BLaER1 treated with 17β-estradiol and CSF1 and Interleukin-3, amounts not matched to agents 10 nM and 100 nM (cell line): ENCODE data around the gene SHROOM3.

Experiments used
- H3K27ac ChIP-seq, 11 experiments: shearing (Covaris generic); formaldehyde crosslinking; 2 replicates each; pipeline ENCODE4 v1.8.1; 2022
- H3K27me3 ChIP-seq, 11 experiments: shearing (Covaris generic); formaldehyde crosslinking; 2 replicates each; pipeline ENCODE4 v1.8.1; 2022
- H3K36me3 ChIP-seq, 11 experiments: shearing (Covaris generic); formaldehyde crosslinking; 2 replicates each; pipeline ENCODE4 v1.8.1; 2022
- H3K4me1 ChIP-seq, 10 experiments: shearing (Covaris generic); formaldehyde crosslinking; 2 replicates each; pipeline ENCODE4 v1.8.1; 2022
- H3K4me2 ChIP-seq, 11 experiments: shearing (Covaris generic); formaldehyde crosslinking; 2 replicates each; pipeline ENCODE4 v1.8.1; 2022
- H3K4me3 ChIP-seq, 10 experiments: shearing (Covaris generic); formaldehyde crosslinking; 2 replicates each; pipeline ENCODE4 v1.8.1; 2022
- H3K9ac ChIP-seq, 11 experiments: shearing (Covaris generic); formaldehyde crosslinking; 2 replicates each; pipeline ENCODE4 v1.8.1; 2022
- H3K9me3 ChIP-seq, 11 experiments: shearing (Covaris generic); formaldehyde crosslinking; replicated peaks in 1 of 11; 2 replicates each; pipeline ENCODE4 v1.8.1; 2022
- H4K20me1 ChIP-seq, 11 experiments: shearing (Covaris generic); formaldehyde crosslinking; 2 replicates each; pipeline ENCODE4 v1.8.1; 2022
- Cebpa-rat ChIP-seq, 11 experiments: shearing (Covaris generic); IDR thresholded peaks; 2 replicates each; pipeline ENCODE4 v1.8.1; 2022

Gene SHROOM3

DNA sequence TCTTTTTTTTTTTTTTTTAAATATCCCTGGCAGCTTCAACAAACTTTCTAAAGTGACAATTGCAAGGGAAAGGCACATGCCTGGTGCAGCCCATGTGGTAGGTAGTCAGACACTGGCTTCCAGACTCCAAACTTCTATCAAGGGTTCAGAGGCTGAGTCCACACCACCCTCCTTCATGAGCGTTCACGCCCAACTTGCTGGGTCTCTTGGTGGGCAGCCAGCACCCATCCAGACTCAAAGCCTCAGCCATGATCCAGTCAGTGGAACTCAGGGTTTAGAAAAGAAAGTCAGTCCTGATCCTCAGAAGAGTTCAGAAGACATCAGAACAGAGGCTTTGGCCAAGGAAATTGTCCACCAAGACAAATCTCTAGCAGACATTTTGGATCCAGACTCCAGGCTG lies 321.4 kb downstream of the SHROOM3 start:
- Histone ChIP-seq H3K4me2 (no peak overlapping the region), H3K9me3 (peaks cover 6 to 8% (median 6%) of the 10 kb centered on the region in 11 experiments; a peak in 21 of 22 replicates), H3K27ac (no peak overlapping the region), H3K36me3 (peaks cover 0 to 84% (median 68%) of the 10 kb centered on the region in 11 experiments; a peak in 17 of 22 replicates), H3K9ac (no peak overlapping the region), H3K4me3 (no peak overlapping the region), H3K4me1 (peaks cover 6 to 34% (median 28%) of the 10 kb centered on the region in 10 experiments; a peak in 19 of 20 replicates), H3K27me3 (no peaks in the 10 kb centered on the region), H4K20me1 (no peaks in the 10 kb centered on the region)
- TF ChIP-seq Cebpa-rat (IDR thresholded peaks at IDR 0.05), result no peak

DNA sequence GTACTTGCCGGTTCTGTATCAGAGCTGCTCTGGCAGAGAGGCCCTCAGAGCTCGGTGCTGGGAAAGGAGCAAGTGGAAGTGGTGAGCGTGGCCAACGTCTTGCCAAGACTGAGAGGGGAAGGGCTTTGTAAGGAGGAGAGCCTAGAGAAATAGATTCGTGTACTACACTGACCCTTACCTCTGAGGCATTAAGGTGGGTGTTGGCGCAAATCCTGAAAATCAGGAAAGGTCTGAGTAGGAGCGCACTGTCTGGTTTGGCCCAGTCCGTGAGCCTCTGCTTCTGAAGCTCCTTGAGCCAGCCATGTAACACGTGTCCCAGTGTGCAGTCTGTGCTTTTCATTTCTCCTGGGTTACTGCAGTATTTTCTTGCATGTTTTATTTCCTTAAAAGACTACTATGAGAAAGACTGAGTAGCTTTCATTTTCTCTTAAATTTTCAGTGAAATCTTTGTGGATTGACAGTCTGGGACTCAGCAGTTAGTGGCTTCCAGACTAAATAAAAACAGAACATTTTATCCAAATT lies 322.4 kb downstream of the SHROOM3 start:
- Histone ChIP-seq H3K4me2 (no peak overlapping the region), H3K4me3 (no peak overlapping the region), H3K9ac (no peak overlapping the region), H3K36me3 (peaks cover 0 to 86% (median 71%) of the 10 kb centered on the region in 11 experiments; a peak in 17 of 22 replicates), H3K4me1 (peaks cover 6 to 28% (median 25%) of the 10 kb centered on the region in 10 experiments; a peak in 19 of 20 replicates), H3K27me3 (no peaks in the 10 kb centered on the region), H3K9me3 (no peaks in the 10 kb centered on the region), H3K27ac (no peak overlapping the region), H4K20me1 (no peaks in the 10 kb centered on the region)
- no peak for TF ChIP-seq Cebpa-rat (IDR thresholded peaks at IDR 0.05)

DNA sequence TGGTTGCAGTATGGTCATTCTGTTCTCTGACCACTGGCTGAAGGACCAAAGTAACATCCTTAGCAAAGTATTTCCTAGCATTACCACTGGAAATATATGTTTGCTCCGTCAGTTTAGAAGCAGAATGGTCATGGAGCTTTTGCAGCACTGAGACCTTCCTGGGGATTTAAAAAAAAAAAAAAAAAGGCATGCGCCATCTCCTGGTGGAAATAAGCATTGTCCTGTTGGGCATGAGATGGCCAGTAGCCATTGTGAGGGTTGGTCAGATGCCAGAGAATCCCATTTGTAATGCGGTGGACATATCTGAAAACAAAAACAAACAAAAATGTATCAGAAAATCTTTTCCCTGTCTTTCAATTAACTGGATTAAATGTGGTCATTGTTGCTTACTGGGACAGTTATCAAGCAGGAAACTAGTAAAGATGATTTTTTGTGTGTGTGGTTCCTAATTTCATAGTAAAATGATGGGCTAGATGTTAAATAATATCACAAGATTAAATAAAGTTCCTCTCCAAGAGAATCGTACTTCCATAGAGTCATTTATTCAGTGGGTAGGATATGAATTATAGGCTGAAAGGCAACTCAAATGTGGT lies 323.4 kb downstream of the SHROOM3 start:
- H4K20me1 ChIP-seq, result no peaks in the 10 kb centered on the region
- no peak overlapping the region for H3K27ac ChIP-seq
- no peaks in the 10 kb centered on the region for H3K9me3 ChIP-seq
- peaks cover 6 to 19% (median 16%) of the 10 kb centered on the region in 10 experiments; a peak in 19 of 20 replicates for H3K4me1 ChIP-seq
- H3K27me3 ChIP-seq, result no peaks in the 10 kb centered on the region
- TF ChIP-seq Cebpa-rat (IDR thresholded peaks at IDR 0.05), result no peak
- H3K4me2 ChIP-seq, result no peak overlapping the region
- no peak overlapping the region for H3K9ac ChIP-seq
- H3K36me3 ChIP-seq, result peaks cover 0 to 95% (median 76%) of the 10 kb centered on the region in 11 experiments; a peak in 17 of 22 replicates
- no peak overlapping the region for H3K4me3 ChIP-seq

DNA sequence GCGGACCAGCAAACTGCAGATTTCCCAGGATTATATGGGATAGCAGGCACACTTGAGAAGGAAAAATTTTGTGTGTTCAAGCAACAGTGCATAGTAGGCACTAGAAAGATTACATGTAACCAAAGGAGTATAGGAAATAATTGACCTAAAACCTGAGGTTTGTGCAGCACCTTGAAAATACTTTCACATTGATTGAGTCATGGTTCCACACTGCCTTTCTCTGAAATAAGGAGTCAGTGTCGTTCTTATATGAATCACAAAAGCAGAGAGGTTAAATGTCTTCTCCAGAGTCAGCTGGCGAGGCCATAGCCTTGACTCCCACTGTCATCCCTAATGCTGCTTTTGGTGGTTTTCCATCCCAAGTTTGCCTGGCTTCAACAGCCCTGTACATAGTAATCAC lies 324.0 kb downstream of the SHROOM3 start:
- no peak overlapping the region for H3K27ac ChIP-seq
- no peak overlapping the region for H3K4me3 ChIP-seq
- no peak overlapping the region for H3K9ac ChIP-seq
- no peak overlapping the region for H3K4me2 ChIP-seq
- peaks cover under 1 to 13% (median 10%) of the 10 kb centered on the region in 10 experiments; a peak in 17 of 20 replicates for H3K4me1 ChIP-seq
- H4K20me1 ChIP-seq, result no peaks in the 10 kb centered on the region
- H3K36me3 ChIP-seq, result peaks cover 0 to 94% (median 76%) of the 10 kb centered on the region in 11 experiments; a peak in 17 of 22 replicates
- H3K9me3 ChIP-seq, result no peaks in the 10 kb centered on the region
- H3K27me3 ChIP-seq, result no peaks in the 10 kb centered on the region
- no peak for TF ChIP-seq Cebpa-rat (IDR thresholded peaks at IDR 0.05)

DNA sequence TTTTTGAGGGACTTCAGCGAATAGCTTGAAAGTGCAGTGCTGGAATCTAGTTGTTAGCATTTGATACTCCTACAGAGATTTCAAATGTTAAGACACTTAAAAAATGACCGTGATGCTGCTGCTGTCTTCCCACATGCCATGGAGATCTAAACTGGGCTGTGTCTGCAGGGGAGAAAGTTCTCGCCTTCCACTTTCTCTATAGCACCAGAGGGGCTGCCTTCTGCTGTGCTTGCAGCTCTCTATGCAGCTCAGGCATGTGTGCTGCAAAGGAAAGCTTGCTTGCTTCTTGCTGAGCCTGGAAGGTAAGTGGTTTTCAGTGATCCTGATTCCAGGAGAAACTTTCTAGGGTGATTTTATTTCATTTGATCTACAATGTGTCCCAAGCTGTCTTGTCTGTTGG lies 325.2 kb downstream of the SHROOM3 start:
- Histone ChIP-seq H3K4me3 (no peak overlapping the region), H4K20me1 (no peaks in the 10 kb centered on the region), H3K4me2 (no peak overlapping the region), H3K9me3 (no peaks in the 10 kb centered on the region), H3K27ac (no peak overlapping the region), H3K36me3 (peaks cover 0 to 94% (median 67%) of the 10 kb centered on the region in 11 experiments; a peak in 17 of 22 replicates), H3K4me1 (peaks cover 0 to 1% (median 0%) of the 10 kb centered on the region in 10 experiments; a peak in 2 of 20 replicates), H3K27me3 (no peaks in the 10 kb centered on the region), H3K9ac (no peak overlapping the region)
- no peak for TF ChIP-seq Cebpa-rat (IDR thresholded peaks at IDR 0.05)

DNA sequence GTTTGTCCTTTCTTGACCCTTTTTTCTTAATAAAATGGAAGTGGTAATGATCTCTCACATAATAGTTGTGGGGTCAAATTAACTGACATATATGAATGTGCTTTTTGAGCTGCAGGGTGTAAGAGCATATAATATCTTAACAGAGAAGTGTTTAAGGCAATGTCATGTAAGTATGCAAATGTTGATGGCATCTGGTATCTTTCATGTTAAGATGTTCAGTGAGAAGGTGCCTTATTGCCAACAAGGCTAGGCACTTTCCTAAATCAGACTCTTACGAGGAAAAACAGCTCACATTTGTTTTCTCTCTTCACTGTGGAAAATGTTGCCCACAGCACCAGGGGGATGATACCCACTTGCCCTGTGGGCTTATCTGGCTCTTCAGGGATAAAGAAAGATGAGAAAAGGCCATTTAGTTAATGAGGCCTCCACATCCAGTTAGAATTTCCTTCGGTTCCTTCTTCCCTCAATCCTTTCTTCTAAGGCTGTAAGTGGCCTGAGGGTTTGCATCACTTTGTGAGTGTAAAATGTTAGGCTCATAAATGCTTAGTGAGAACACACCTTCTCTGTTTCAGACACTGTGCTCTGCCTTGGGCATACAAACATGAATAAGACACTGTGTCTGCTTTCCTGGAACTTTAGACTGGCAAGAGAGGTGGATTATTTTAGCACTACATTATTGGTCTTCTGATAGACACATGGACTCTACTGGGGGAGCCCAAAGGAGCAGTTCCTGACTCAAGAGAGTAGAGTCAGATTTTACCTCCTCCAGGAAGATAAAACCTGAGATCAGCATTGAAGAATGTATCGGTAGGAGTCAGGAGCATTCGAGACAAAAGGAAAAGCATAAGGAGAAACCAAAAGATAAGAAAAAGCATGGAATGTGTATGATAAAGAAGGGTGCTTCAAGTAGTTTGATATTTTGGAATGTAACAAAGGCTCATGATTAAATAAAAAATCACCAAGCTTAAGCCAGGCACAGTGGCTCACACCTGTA lies 327.4 kb downstream of the SHROOM3 start:
- peaks cover 0 to 94% (median 62%) of the 10 kb centered on the region in 11 experiments; a peak in 16 of 22 replicates for H3K36me3 ChIP-seq
- no peaks in the 10 kb centered on the region for H3K27me3 ChIP-seq
- no peak overlapping the region for H3K9ac ChIP-seq
- H3K4me1 ChIP-seq, result no peaks in the 10 kb centered on the region
- no peak overlapping the region for H3K27ac ChIP-seq
- no peaks in the 10 kb centered on the region for H4K20me1 ChIP-seq
- H3K4me3 ChIP-seq, result no peak overlapping the region
- H3K4me2 ChIP-seq, result no peak overlapping the region
- no peaks in the 10 kb centered on the region for H3K9me3 ChIP-seq
- no peak for TF ChIP-seq Cebpa-rat (IDR thresholded peaks at IDR 0.05)

DNA sequence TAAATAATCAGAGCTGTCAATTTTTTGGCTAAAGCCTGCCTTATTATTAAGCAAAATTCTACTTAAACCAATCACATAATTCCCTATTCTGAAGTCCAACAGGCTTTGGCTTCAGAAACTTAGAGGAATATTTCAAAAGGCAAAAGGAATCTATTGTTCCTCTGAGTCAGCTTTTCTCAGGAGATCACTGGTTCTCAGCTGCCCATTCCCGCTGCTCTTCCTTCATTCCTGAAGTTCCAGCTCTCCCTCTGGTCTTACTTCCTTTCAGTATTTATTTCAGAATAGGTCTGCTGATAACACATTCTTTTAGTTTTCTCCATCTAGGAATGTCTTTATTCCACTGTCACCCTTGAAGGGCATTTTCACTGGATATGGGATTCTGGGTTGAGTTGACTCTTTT lies 329.2 kb downstream of the SHROOM3 start:
- H3K4me3 ChIP-seq, result no peak overlapping the region
- no peaks in the 10 kb centered on the region for H3K27me3 ChIP-seq
- no peak overlapping the region for H3K27ac ChIP-seq
- H3K9me3 ChIP-seq, result no peaks in the 10 kb centered on the region
- no peaks in the 10 kb centered on the region for H4K20me1 ChIP-seq
- no peak overlapping the region for H3K4me2 ChIP-seq
- H3K9ac ChIP-seq, result no peak overlapping the region
- TF ChIP-seq Cebpa-rat (IDR thresholded peaks at IDR 0.05), result no peak
- H3K4me1 ChIP-seq, result no peaks in the 10 kb centered on the region
- H3K36me3 ChIP-seq, result peaks cover 0 to 97% (median 71%) of the 10 kb centered on the region in 11 experiments; a peak in 16 of 22 replicates

DNA sequence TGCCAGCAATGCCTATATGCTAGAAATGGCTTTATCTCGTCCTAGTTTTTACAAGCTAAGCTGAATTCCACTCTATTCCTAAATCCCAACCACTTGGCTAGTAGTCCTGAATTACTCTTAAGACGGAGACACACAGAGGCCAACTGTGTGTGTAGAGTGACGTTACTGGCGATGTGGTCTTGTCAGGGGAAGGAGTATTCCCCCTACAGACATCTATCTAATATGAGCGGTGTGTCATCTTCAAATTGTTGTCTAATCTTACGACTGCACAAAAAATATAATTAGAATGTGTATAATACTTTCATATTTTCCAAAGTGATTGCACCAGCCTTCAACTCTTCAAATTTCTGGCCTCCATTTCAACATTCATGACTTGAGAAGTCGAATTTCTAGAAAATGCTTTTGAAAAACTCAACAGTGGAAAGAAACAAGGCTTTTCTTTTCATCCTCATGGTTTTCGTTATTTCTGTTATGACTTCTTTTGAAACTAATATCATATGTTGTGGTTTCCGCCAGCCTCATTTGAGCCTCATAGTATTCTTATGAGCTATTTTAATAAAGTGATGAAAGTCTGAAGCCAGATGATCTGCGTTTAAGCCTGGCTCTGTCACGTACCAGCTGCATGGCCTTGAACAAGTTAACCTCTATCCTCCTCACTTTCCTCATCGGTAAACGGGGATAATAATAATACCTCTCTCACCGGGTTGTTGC lies 330.6 kb downstream of the SHROOM3 start:
- TF ChIP-seq Cebpa-rat (IDR thresholded peaks at IDR 0.05), result no peak
- Histone ChIP-seq H3K4me1 (no peaks in the 10 kb centered on the region), H3K27ac (no peak overlapping the region), H3K9ac (no peak overlapping the region), H3K27me3 (no peaks in the 10 kb centered on the region), H3K4me3 (no peak overlapping the region), H3K9me3 (peaks cover 0 to 4% (median 0%) of the 10 kb centered on the region in 11 experiments; a peak in 3 of 22 replicates), H3K36me3 (peaks cover 0 to 97% (median 71%) of the 10 kb centered on the region in 11 experiments; a peak in 16 of 22 replicates), H3K4me2 (no peak overlapping the region), H4K20me1 (no peaks in the 10 kb centered on the region)
